Endothelial cell of umbilical vein (primary cell): Measurements from ENCODE around the gene IFITM2. TPM values are rescaled to one million over a fixed set of nuclear protein-coding genes. Genes with fewer than 3 reads are reported as not detected.
A peak's percentile ranks its signal among the peaks of the same experiment; 100 is the strongest.

ENCODE experiments used
- BruUV-seq: library from RNA; stranded (reverse); fragments of 400-500 nt; replicated peaks from 2 replicates; lab custom pipeline; 2021; lab: Mats Ljungman, UMichigan
- CTCF ChIA-PET: fragments of 300-600, 350-600 bp; sonication (Branson Sonifier 250); formaldehyde crosslinking; loops from one replicate; lab custom pipeline; 2021; ENCODE audit warnings: antibody characterized with exemption, inconsistent platforms; lab: Charles Lee
- POLR2A ChIA-PET: fragments of 300-600, 350-600 bp; sonication (Branson Sonifier 250); formaldehyde crosslinking; loops from one replicate; lab custom pipeline; 2021; ENCODE audit warnings: antibody characterized with exemption, inconsistent platforms; lab: Charles Lee
- DNase-seq: peaks from one replicate; pipeline ENCODE4 v3.0.0-alpha.2; 2011; ENCODE audit warnings: low read depth, low spot score
- FAIRE-seq: peaks from 2 replicates; lab custom pipeline; 2011; peaks lifted over from hg19 to GRCh38; lab: Jason Lieb, UNC
- H2AFZ ChIP-seq: 2 replicates; pipeline ENCODE4 v1.6.0; 2012; ENCODE audit warnings: low read depth, low read length, control low read depth, inconsistent platforms
- H3K27ac ChIP-seq: 2 replicates; pipeline ENCODE4 v1.5.1; 2011; ENCODE audit warnings: low read depth, mild to moderate bottlenecking, control low read depth, low read length, moderate library complexity; ENCODE audit not compliant: insufficient read depth
- H3K27me3 ChIP-seq, 2 experiments: 2 replicates each; pipeline versions ENCODE4 v1.6.0 to v1.6.1; 2011; ENCODE audit warnings: low read length in 2 of 2, mixed read lengths in 1 of 2; ENCODE audit not compliant: control insufficient read depth in 2 of 2, insufficient read depth in 2 of 2
- H3K36me3 ChIP-seq, 2 experiments: 2 replicates in 1 of 2; 3 replicates in 1 of 2; pipeline ENCODE4 v1.5.1; 2011; ENCODE audit warnings: low read length in 2 of 2, mild to moderate bottlenecking in 1 of 2, moderate library complexity in 1 of 2; ENCODE audit not compliant: control insufficient read depth in 2 of 2, insufficient read depth in 2 of 2; ENCODE audit errors: extremely low read depth in 1 of 2
- H3K4me1 ChIP-seq: 3 replicates; pipeline ENCODE4 v1.5.1; 2011; ENCODE audit warnings: mild to moderate bottlenecking, low read length; ENCODE audit not compliant: control insufficient read depth, insufficient read depth; ENCODE audit errors: extremely low read depth
- H3K4me2 ChIP-seq: 2 replicates; pipeline ENCODE4 v1.6.1; 2011; ENCODE audit warnings: low read length, control low read depth, mixed read lengths; ENCODE audit not compliant: insufficient read depth
- H3K4me3 ChIP-seq, 3 experiments: fragments of 200-600 bp in 1 of 3; sonication (generic), shearing (Covaris generic) in 1 of 3; replicated peaks in 1 of 3; 2 replicates each; pipeline ENCODE4 v1.5.1; 2011 to 2016; ENCODE audit warnings: control low read depth in 3 of 3, low read length in 3 of 3, mild to moderate bottlenecking in 2 of 3, inconsistent platforms in 1 of 3, low read depth in 1 of 3, moderate library complexity in 1 of 3; ENCODE audit not compliant: insufficient read depth in 1 of 3
- H3K79me2 ChIP-seq: 2 replicates; pipeline ENCODE4 v1.6.0; 2012; ENCODE audit warnings: low read length, inconsistent platforms; ENCODE audit not compliant: control insufficient read depth, insufficient read depth
- H3K9ac ChIP-seq: replicated peaks from 2 replicates; pipeline ENCODE3; 2011; ENCODE audit warnings: low read length, control low read depth; ENCODE audit not compliant: insufficient read depth; ENCODE audit errors: extremely low read depth
- H3K9me1 ChIP-seq: replicated peaks from 3 replicates; pipeline ENCODE4 v1.6.0; 2011; ENCODE audit warnings: mild to moderate bottlenecking, low read length; ENCODE audit not compliant: control insufficient read depth, insufficient read depth; ENCODE audit errors: extremely low read depth
- H3K9me3 ChIP-seq: replicated peaks from 2 replicates; pipeline ENCODE4 v1.5.1; 2012; ENCODE audit warnings: low read length, inconsistent platforms; ENCODE audit not compliant: control insufficient read depth, insufficient read depth
- H4K20me1 ChIP-seq: replicated peaks from 2 replicates; pipeline ENCODE3; 2011; ENCODE audit warnings: mild to moderate bottlenecking, low read length; ENCODE audit not compliant: control insufficient read depth, insufficient read depth; ENCODE audit errors: extremely low read depth
- EZH2 ChIP-seq: IDR thresholded peaks from 2 replicates; pipeline ENCODE4 v1.6.1; 2012; ENCODE audit warnings: borderline replicate concordance, low read depth, mild to moderate bottlenecking, moderate library complexity, low read length, inconsistent platforms; ENCODE audit not compliant: severe bottlenecking
- FOS ChIP-seq: IDR thresholded peaks from 2 replicates; pipeline ENCODE4 v1.6.1; 2011; ENCODE audit warnings: mild to moderate bottlenecking, low read length, moderate library complexity, borderline replicate concordance; ENCODE audit not compliant: insufficient read depth
- GATA2 ChIP-seq: IDR thresholded peaks from 2 replicates; pipeline ENCODE4 v1.7.0; 2011; ENCODE audit warnings: low read depth, mild to moderate bottlenecking, moderate library complexity, mixed read lengths, low read length; ENCODE audit not compliant: insufficient read length, insufficient read depth
- JUN ChIP-seq: IDR thresholded peaks from 2 replicates; pipeline ENCODE4 v1.6.1; 2011; ENCODE audit warnings: borderline replicate concordance, low read depth; ENCODE audit not compliant: insufficient read length, insufficient read depth
- MAX ChIP-seq: IDR thresholded peaks from 2 replicates; pipeline ENCODE4 v1.6.1; 2011; ENCODE audit not compliant: insufficient read depth, insufficient read length
- MYC ChIP-seq: IDR thresholded peaks from one replicate; pipeline ENCODE4 v1.6.1; 2011; ENCODE audit warnings: mild to moderate bottlenecking, low read depth, low read length
- POLR2A ChIP-seq: IDR thresholded peaks from 2 replicates; pipeline ENCODE4 v1.6.1; 2012; ENCODE audit warnings: low read depth, mild to moderate bottlenecking, control low read depth, low read length
- POLR2AphosphoS5 ChIP-seq: IDR thresholded peaks from 2 replicates; pipeline ENCODE4 v1.6.1; 2012; ENCODE audit warnings: low read depth, mild to moderate bottlenecking, control low read depth, low read length, moderate library complexity; ENCODE audit not compliant: insufficient read depth
- dilution Hi-C: fragments of 300-500 bp; cut with MboI; formaldehyde crosslinking; loops from one replicate; pipeline ENCODE4 v1.15.0; 2019; ENCODE audit warnings: low sequenced_read_pairs; ENCODE audit not compliant: extremely low pct_ligation_motif_present
- intact Hi-C: fragments of 100-400 bp; cut with micrococcal nuclease; formaldehyde crosslinking; loops from one replicate; pipeline ENCODE4 v1.10.0; 2022
- polyA plus RNA-seq, 4 experiments: library from polyadenylated mRNA; depleted of rRNA in 3 of 4; stranded (reverse) in 3 of 4; unstranded in 1 of 4; fragments of >200 nt; gene quantifications; 2 replicates each; pipeline versions ENCODE4 v1.2.1 to v1.2.3, GENCODE V29; 2011 to 2012; ENCODE audit warnings: missing spikeins in 1 of 4
- total RNA-seq: library from RNA; stranded (reverse); gene quantifications from 2 replicates; pipeline ENCODE4 v1.2.3, GENCODE V29; 2021
- TF ChIP-seq, protein P1 (sequence below), 2 donors: IDR thresholded peaks; 1 replicate in 1 of 2; 2 replicates in 1 of 2; pipeline ENCODE4 v1.5.1; 2011; ENCODE audit warnings: low read length in 2 of 2, mild to moderate bottlenecking in 2 of 2, moderate library complexity in 2 of 2, control low read depth in 1 of 2, inconsistent platforms in 1 of 2, low read depth in 1 of 2; ENCODE audit not compliant: insufficient read depth in 1 of 2; ENCODE audit errors: extremely low read depth in 1 of 2

The IFITM2 gene
- total and polyA plus RNA-seq, 2 donors (not counting 3 experiments of a cell fraction or from before 2014, with no cell fraction given), result 219 to 1,135 TPM

- no peak overlapping the region for H2AFZ ChIP-seq
- no peak for TF ChIP-seq FOS
- TF ChIP-seq, protein P1, sequence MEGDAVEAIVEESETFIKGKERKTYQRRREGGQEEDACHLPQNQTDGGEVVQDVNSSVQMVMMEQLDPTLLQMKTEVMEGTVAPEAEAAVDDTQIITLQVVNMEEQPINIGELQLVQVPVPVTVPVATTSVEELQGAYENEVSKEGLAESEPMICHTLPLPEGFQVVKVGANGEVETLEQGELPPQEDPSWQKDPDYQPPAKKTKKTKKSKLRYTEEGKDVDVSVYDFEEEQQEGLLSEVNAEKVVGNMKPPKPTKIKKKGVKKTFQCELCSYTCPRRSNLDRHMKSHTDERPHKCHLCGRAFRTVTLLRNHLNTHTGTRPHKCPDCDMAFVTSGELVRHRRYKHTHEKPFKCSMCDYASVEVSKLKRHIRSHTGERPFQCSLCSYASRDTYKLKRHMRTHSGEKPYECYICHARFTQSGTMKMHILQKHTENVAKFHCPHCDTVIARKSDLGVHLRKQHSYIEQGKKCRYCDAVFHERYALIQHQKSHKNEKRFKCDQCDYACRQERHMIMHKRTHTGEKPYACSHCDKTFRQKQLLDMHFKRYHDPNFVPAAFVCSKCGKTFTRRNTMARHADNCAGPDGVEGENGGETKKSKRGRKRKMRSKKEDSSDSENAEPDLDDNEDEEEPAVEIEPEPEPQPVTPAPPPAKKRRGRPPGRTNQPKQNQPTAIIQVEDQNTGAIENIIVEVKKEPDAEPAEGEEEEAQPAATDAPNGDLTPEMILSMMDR (IDR thresholded peaks at IDR 0.05; ENCODE audit: extremely low read depth in 1 of 2, insufficient read depth in 1 of 2, low read depth in 1 of 2, low read length in 2 of 2), result peak; percentile 8 to 44
- H3K9me3 ChIP-seq, result no peaks in the 10 kb centered on the region
- no peak overlapping the region for H3K27ac ChIP-seq
- CTCF ChIA-PET, result interaction anchor here (1.2 to 1.7 kb wide), 3 partner anchors 49 to 148 kb away, joined by 3 to 6 read pairs (median 3); no protein-coding TSS in a partner anchor
- peaks cover 3 to 8% of the 10 kb centered on the region in 2 experiments for H3K27me3 ChIP-seq
- no peak overlapping the region for H3K9ac ChIP-seq
- H3K4me3 ChIP-seq, result no peak overlapping the region
- no peak overlapping the region for H3K4me2 ChIP-seq
- intact Hi-C loops, result no loop called here
- DNase-seq, result no peak
- no peaks in the 10 kb centered on the region for H3K4me1 ChIP-seq
- no peaks in the 10 kb centered on the region for H4K20me1 ChIP-seq
- FAIRE-seq, result no peak
- H3K9me1 ChIP-seq, result no peaks in the 10 kb centered on the region
- BruUV-seq, result no TSS peak
- POLR2A ChIA-PET, result no interaction called here
- no peaks in the 10 kb centered on the region for H3K36me3 ChIP-seq
- no peaks in the 10 kb centered on the region for H3K79me2 ChIP-seq
- dilution Hi-C loops, result no loop called here
Measured at GRCh38 chr11:299951-300735, 7.5 kb upstream of the IFITM2 start.

DNA sequence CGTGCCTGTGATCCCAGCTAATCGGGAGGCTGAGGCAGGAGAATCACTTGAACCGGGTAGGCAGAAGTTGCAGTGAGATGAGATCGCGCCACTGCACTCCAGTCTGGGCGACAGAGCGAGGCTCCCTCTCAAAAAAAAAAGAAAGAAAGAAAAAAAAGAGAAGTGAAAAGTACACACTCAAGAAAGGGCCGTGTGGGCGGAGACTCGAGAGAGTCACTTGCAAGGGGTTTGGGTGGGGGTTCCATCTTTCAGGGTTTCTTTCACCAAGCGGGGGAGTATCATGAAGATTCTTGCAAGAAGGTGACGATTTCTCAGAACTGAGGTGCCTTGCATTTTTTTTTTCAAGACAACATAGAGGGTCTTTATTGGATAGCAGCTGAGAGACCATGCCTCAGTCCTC is 4.3 kb upstream of the IFITM2 start:
- ChIA-PET POLR2A (no interaction called here), CTCF (interaction anchor here (1.5 to 3.3 kb wide), 2 partner anchors 14 to 93 kb away, joined by 8 to 19 read pairs; no protein-coding TSS in a partner anchor)
- H3K4me2 ChIP-seq, result no peak overlapping the region
- intact Hi-C loops, result no loop called here
- H4K20me1 ChIP-seq, result no peaks in the 10 kb centered on the region
- H3K9ac ChIP-seq, result no peak overlapping the region
- H3K79me2 ChIP-seq, result no peaks in the 10 kb centered on the region
- H3K4me3 ChIP-seq, result no peak overlapping the region
- no TSS peak for BruUV-seq
- FAIRE-seq, result no peak
- no peak for DNase-seq
- H3K4me1 ChIP-seq, result peaks cover 2% of the 10 kb centered on the region
- dilution Hi-C loops, result no loop called here
- no peak overlapping the region for H2AFZ ChIP-seq
- TF ChIP-seq JUN (no peak), GATA2 (no peak), EZH2 (no peak), FOS (no peak), MAX (no peak), POLR2AphosphoS5 (no peak), MYC (no peak), POLR2A (no peak)
- TF ChIP-seq, protein P1 (IDR thresholded peaks at IDR 0.05; ENCODE audit: extremely low read depth in 1 of 2, insufficient read depth in 1 of 2, low read depth in 1 of 2, low read length in 2 of 2), result no peak
- peaks cover 3 to 8% of the 10 kb centered on the region in 2 experiments for H3K27me3 ChIP-seq
- no peaks in the 10 kb centered on the region for H3K9me3 ChIP-seq
- no peaks in the 10 kb centered on the region for H3K36me3 ChIP-seq
- no peak overlapping the region for H3K27ac ChIP-seq
- no peaks in the 10 kb centered on the region for H3K9me1 ChIP-seq
